ENCODE measurements around the gene GCSAM.

The GCSAM gene

GRCh38 chr3:112128843-112129727, 4.0 kb downstream of the GCSAM start:
- DNase-seq, result no peak

DNA sequence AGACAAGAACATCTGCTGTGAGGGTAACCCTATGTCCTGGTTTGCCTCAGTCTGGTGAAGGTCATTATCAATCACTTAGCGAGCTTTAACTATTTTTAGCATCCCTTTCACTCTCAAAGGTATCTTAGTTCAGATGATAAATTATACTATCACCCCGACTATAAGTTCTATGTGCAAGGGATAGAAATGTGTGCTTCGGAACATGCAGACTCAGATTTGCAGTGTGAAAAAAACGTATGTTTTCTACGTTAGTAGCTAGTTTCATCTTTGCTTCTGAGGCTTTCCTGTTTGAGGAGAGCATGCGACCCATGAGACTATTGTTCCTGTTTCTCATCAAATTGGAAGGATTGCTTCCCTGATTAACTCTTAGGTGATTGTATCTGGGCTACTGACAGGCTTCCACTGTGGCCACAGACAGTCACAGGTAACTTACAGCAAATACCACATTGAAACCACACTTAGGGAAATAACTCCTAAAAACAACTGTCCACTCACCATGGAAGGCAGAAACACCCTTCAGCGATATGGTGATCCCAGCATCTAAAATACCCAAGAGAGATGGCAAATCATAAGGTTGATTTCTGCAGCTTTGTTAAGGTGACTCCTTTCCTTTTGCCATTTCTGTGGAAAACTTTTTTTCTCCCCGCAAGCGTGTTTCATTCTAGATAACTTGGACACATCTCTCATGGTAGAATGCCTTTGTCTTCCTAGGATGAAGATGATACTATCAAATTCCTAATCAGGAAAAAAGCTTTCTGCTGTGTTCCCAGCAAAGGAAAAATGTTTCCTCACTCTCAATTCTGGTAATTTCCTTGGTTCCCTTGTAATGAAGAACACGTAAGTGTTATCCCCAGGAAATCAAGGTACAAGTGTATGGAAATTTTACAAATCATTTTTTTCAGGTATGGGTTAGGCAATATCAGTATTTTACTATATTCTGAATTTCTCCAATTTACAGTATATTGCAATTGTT, 5.2 kb downstream of the GCSAM start:
- DNase-seq, result no peak

DNA sequence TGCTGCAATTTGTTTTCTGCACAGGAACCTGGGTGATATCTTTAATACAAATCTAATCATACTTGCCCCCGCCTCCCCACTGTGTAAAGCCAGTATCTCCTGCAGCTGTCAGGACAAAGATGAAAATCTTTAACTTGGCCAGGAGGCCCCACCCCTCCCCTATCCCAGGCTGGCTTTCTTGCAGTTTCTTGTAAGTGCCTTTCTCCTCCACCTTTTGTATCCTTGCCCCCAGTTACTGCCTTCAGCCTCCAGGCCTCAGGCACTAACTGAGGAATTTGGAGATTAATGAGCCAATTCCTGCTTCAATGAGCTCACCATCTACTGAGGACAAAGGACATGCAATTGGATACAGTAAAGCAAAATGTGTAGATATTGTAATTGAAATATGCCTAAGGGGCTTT, 6.5 kb downstream of the GCSAM start:
- DNase-seq, result no peak

- no peak for DNase-seq
These were observed 8.0 kb downstream of the GCSAM start for GRCh38 chr3:112124907-112125607.

GRCh38 chr3:112123548-112123947, 9.5 kb downstream of the GCSAM start:
- DNase-seq, result no peak

GRCh38 chr3:112122870-112123269, 10.2 kb downstream of the GCSAM start:
- DNase-seq, result no peak

GRCh38 chr3:112121577-112122547, 11.2 kb downstream of the GCSAM start:
- DNase-seq, result no peak

DNA sequence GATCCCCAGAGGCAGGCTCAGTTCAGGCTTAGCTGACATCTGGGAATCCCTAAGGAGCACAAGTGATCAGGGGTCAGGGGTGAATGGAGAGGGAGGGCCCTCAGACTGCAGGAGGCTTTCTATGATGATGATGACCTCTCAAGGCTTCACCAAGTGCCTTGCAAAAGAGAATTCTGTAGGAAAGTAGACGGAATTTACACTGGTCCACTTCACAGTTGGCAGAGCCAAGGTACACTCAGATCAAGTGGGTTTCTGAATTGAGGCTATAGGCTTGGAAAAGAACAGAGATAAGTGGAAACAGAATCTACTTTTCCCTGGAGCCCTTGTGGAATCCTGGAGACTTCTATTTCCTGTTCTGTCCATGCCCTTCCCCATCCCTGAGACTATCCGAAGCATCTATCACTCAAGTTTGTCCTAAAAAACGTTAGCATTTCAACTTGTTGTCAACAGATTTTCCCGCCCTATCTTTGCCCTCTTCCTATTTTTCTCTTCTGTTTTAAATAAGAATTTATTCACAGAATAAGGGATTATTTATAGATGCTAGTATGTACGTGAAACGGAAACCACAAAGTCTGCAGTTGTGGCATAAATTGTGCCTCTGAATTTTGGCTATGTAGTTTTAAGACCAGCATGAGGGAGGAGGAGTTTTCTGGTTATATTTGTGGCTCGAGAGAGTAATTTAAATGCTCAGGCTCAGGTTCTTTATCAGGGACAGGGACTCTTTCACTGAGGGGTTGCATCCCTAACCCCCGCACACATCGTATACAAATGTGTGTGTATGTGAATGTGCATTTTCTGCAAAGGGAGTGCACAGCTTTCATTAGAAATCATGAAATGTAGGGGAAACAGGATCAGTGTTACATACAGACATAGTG, 12.8 kb downstream of the GCSAM start:
- no peak for DNase-seq

- no peak for DNase-seq
These were observed 15.0 kb downstream of the GCSAM start for GRCh38 chr3:112117841-112118571.

- no peak for DNase-seq
These were observed 15.6 kb downstream of the GCSAM start for GRCh38 chr3:112117415-112117814.

DNA sequence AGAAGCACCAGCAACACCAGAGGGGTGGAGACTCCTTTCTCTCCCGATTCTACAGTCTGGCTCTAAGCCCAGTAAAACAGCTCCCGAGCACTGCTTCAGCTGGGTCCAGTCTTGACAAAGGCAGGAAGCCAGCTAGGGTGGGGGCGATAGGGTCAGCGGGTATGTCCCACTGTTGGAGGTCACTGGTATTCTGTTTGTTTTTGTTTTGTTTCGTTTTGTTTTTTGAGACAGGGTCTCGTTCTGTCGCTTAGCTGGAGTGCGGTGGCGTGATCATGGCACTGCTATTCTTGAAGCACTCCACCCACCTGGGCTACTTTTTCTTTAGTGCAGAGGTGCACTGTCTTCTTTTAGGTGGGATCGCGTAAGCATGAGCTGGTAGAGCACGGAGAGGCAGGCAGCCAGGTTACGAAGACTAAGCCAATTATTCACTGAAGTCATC, 16.3 kb downstream of the GCSAM start:
- no peak for DNase-seq

- DNase-seq, result no peak
These were observed 17.2 kb downstream of the GCSAM start for GRCh38 chr3:112115806-112116383.

- no peak for DNase-seq
These were observed 17.8 kb downstream of the GCSAM start for GRCh38 chr3:112115161-112115739.

GRCh38 chr3:112114576-112115160, 18.4 kb downstream of the GCSAM start:
- DNase-seq, result no peak

- DNase-seq, result peak; percentile 40
These were observed 21.2 kb downstream of the GCSAM start for GRCh38 chr3:112111785-112112402.

DNA sequence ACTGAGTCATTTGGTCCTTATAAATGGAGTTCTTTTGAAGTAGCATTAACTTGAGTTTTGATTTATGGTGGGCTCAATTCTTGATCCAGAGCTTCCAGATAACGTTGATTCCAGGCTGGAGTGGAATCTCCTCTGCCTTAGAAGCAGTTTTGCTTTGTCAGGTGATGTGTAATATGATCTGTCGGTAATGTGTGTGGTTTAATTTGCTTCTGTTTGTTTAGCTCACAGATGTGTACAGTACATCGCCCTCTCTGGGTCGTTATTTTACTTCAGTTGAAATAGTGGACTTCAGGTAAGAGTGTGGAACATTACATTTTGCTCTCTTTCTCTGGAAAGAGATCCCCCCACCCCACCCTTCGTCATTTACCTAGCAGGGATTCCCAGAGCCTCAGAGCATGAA, 23.7 kb downstream of the GCSAM start:
- peak; percentile 17 for DNase-seq

- no peak for DNase-seq
These were observed 28.3 kb downstream of the GCSAM start for GRCh38 chr3:112104774-112105173.

- no peak for DNase-seq
These were observed 31.1 kb downstream of the GCSAM start for GRCh38 chr3:112101916-112102315.

Data from DMS79 treated with DMSO at 0.1 percent for 48 hours (cell line).